ENCODE measurements around the gene COG2. TPM values are rescaled to one million over a fixed set of nuclear protein-coding genes. Genes with fewer than 3 reads are reported as not detected.

The COG2 gene
- polyA plus RNA-seq, 1 experiment = 21.5 TPM

- CTCF ChIA-PET = no interaction called here
- H3K4me3 ChIP-seq (ENCODE audit: low read depth, low read length) = no peak overlapping the region
- no peaks in the 10 kb centered on the region for H3K27me3 ChIP-seq (ENCODE audit: control insufficient read depth, insufficient read depth, low read length)
- POLR2A ChIA-PET = no interaction called here
- H3K9me3 ChIP-seq (ENCODE audit: control insufficient read depth, insufficient read depth, low read length) = no peaks in the 10 kb centered on the region
- no peak for DNase-seq (ENCODE audit: low read depth, low spot score)
- H3K27ac ChIP-seq (ENCODE audit: low read depth, low read length) = no peak overlapping the region
- TF ChIP-seq CTCF (IDR thresholded peaks at IDR 0.05; ENCODE audit: low read depth, low read length) = no peak
Observed at GRCh38 chr1:230618537-230618936, 23.7 kb upstream of the COG2 start.

- ChIA-PET POLR2A (no interaction called here), CTCF (interaction anchor here (1.6 kb wide), 1 partner anchor 21 kb away, joined by 5 read pairs; no protein-coding TSS in a partner anchor)
- Histone ChIP-seq H3K4me3 (ENCODE audit: low read depth, low read length) (no peak overlapping the region), H3K9me3 (ENCODE audit: control insufficient read depth, insufficient read depth, low read length) (no peaks in the 10 kb centered on the region), H3K27me3 (ENCODE audit: control insufficient read depth, insufficient read depth, low read length) (no peaks in the 10 kb centered on the region), H3K27ac (ENCODE audit: low read depth, low read length) (no peak overlapping the region)
- TF ChIP-seq CTCF (IDR thresholded peaks at IDR 0.05; ENCODE audit: low read depth, low read length) = no peak
- DNase-seq (ENCODE audit: low read depth, low spot score) = no peak
Observed at GRCh38 chr1:230620649-230621323, 21.5 kb upstream of the COG2 start.

GRCh38 chr1:230621324-230622030 is 20.8 kb upstream of the COG2 start:
- Histone ChIP-seq H3K27me3 (ENCODE audit: control insufficient read depth, insufficient read depth, low read length) (no peaks in the 10 kb centered on the region), H3K27ac (ENCODE audit: low read depth, low read length) (no peak overlapping the region), H3K4me3 (ENCODE audit: low read depth, low read length) (no peak overlapping the region), H3K9me3 (ENCODE audit: control insufficient read depth, insufficient read depth, low read length) (no peaks in the 10 kb centered on the region)
- no peak for DNase-seq (ENCODE audit: low read depth, low spot score)
- ChIA-PET POLR2A (no interaction called here), CTCF (interaction anchor here (1.6 kb wide), 1 partner anchor 20 kb away, joined by 5 read pairs; no protein-coding TSS in a partner anchor)
- no peak for TF ChIP-seq CTCF (IDR thresholded peaks at IDR 0.05; ENCODE audit: low read depth, low read length)

GRCh38 chr1:230622151-230622550 is 20.1 kb upstream of the COG2 start:
- Histone ChIP-seq H3K9me3 (ENCODE audit: control insufficient read depth, insufficient read depth, low read length) (no peaks in the 10 kb centered on the region), H3K4me3 (ENCODE audit: low read depth, low read length) (no peak overlapping the region), H3K27me3 (ENCODE audit: control insufficient read depth, insufficient read depth, low read length) (no peaks in the 10 kb centered on the region), H3K27ac (ENCODE audit: low read depth, low read length) (no peak overlapping the region)
- DNase-seq (ENCODE audit: low read depth, low spot score) = no peak
- no peak for TF ChIP-seq CTCF (IDR thresholded peaks at IDR 0.05; ENCODE audit: low read depth, low read length)
- ChIA-PET POLR2A (no interaction called here), CTCF (no interaction called here)

GRCh38 chr1:230624097-230624713 is 18.1 kb upstream of the COG2 start:
- Histone ChIP-seq H3K4me3 (ENCODE audit: low read depth, low read length) (no peak overlapping the region), H3K9me3 (ENCODE audit: control insufficient read depth, insufficient read depth, low read length) (no peaks in the 10 kb centered on the region), H3K27ac (ENCODE audit: low read depth, low read length) (no peak overlapping the region), H3K27me3 (ENCODE audit: control insufficient read depth, insufficient read depth, low read length) (no peaks in the 10 kb centered on the region)
- no peak for TF ChIP-seq CTCF (IDR thresholded peaks at IDR 0.05; ENCODE audit: low read depth, low read length)
- DNase-seq (ENCODE audit: low read depth, low spot score) = no peak
- ChIA-PET POLR2A (no interaction called here), CTCF (interaction anchor here (0.7 kb wide), 1 partner anchor 292 kb away, joined by 3 read pairs; no protein-coding TSS in a partner anchor)

Data from AG04450 (cell line).